Sigmoid colon (tissue), 3 donors: ENCODE data around the gene CARS1.

Experiments
- CTCF ChIP-seq, 4 experiments: fragments of 450-650 bp in 3 of 4; fragments of 200-600 bp in 1 of 4; IDR thresholded peaks; one replicate each; pipeline ENCODE4 v1.5.1; 2016 to 2019; ENCODE audit warnings: antibody characterized with exemption in 4 of 4, mild to moderate bottlenecking in 3 of 4, moderate library complexity in 2 of 4
- POLR2A ChIP-seq, 2 donors: fragments of 450-650 bp; IDR thresholded peaks; one replicate each; pipeline ENCODE4 v1.6.1; 2016; ENCODE audit warnings: antibody characterized with exemption in 2 of 2, mild to moderate bottlenecking in 2 of 2, moderate library complexity in 2 of 2

- TF ChIP-seq POLR2A (IDR thresholded peaks at IDR 0.05) (no peak), CTCF (IDR thresholded peaks at IDR 0.05) (no peak)
These were observed 10.6 kb downstream of the CARS1 start for GRCh38 chr11:3046641-3047040.
